K562 (cell line): ENCODE data around the gene MATN1. TPM values are rescaled to one million over a fixed set of nuclear protein-coding genes. Genes with fewer than 3 reads are reported as not detected.

ENCODE experiments used
- KAT7 ChIP-seq: sonication (generic); formaldehyde crosslinking; IDR thresholded peaks from 2 replicates; pipeline ENCODE4 v1.8.0; 2022; ENCODE audit warnings: missing genetic modification reagents, mild to moderate bottlenecking, borderline replicate concordance
- KLF6 ChIP-seq: fragments of 250-450 bp; sonication (Bioruptor Pico); IDR thresholded peaks from 2 replicates; pipeline ENCODE4 v1.4.0; 2020; ENCODE audit warnings: mild to moderate bottlenecking, moderate library complexity, borderline replicate concordance
- MCM7 ChIP-seq, 2 experiments: fragments of 450-650 bp; IDR thresholded peaks; 2 replicates each; pipeline ENCODE4 v1.6.1; 2016 to 2018
- MTA2 ChIP-seq: fragments of 450-650 bp; IDR thresholded peaks from 2 replicates; pipeline ENCODE4 v1.6.1; 2016; ENCODE audit warnings: low read depth
- POLR2A ChIP-seq: fragments of 450-650 bp; conservative IDR thresholded peaks from 2 replicates; pipeline ENCODE4 v1.6.1; 2016
- TFAP4 ChIP-seq: sonication (generic); formaldehyde crosslinking; IDR thresholded peaks from 2 replicates; pipeline ENCODE4 v1.8.0; 2022; ENCODE audit warnings: missing genetic modification reagents, mild to moderate bottlenecking, moderate library complexity, borderline replicate concordance
- ZBTB2 ChIP-seq: fragments of 450-650 bp; IDR thresholded peaks from 2 replicates; pipeline ENCODE4 v1.6.1; 2016; ENCODE audit warnings: antibody characterized with exemption
- ZNF239 ChIP-seq: fragments of 250-450 bp; sonication (Bioruptor Pico); IDR thresholded peaks from 2 replicates; pipeline ENCODE4 v1.4.0; 2020; ENCODE audit warnings: mild to moderate bottlenecking
- ZNF277 ChIP-seq: fragments of 250-450 bp; sonication (Bioruptor Pico); IDR thresholded peaks from 2 replicates; pipeline ENCODE4 v1.8.0; 2022; ENCODE audit warnings: inconsistent platforms, mild to moderate bottlenecking, moderate library complexity, borderline replicate concordance
- ZNF407 ChIP-seq: fragments of 450-650 bp; IDR thresholded peaks from 2 replicates; pipeline ENCODE4 v1.6.1; 2016; ENCODE audit warnings: low read depth
- ZNF592 ChIP-seq: fragments of 450-650 bp; IDR thresholded peaks from 2 replicates; pipeline ENCODE4 v1.6.1; 2017; ENCODE audit warnings: antibody characterized with exemption, mild to moderate bottlenecking
- polyA plus RNA-seq, 8 experiments: library from polyadenylated mRNA; depleted of rRNA in 4 of 8; stranded (reverse) in 5 of 8; unstranded in 3 of 8; fragments of >200 nt; fragmentation: Nextera tagmentation in 2 of 8; fragmentation: Illumina TruSeq in 1 of 8; extraction: Ambion mirVana in 2 of 8; extraction: Trizol in 1 of 8; gene quantifications; 2 replicates each; pipeline versions ENCODE4 v1.2.1 to v1.2.3, GENCODE V29; 2011 to 2014; ENCODE audit warnings: inconsistent platforms in 1 of 8, missing spikeins in 1 of 8
- total RNA-seq, 7 experiments: library from RNA; depleted of rRNA in 6 of 7; stranded (reverse); fragments of >200 nt in 6 of 7; fragmentation: Illumina TruSeq in 2 of 7; extraction: Trizol in 2 of 7; gene quantifications; 2 replicates each; pipeline versions ENCODE4 v1.2.1 to v1.2.3, GENCODE V29; 2011 to 2021; ENCODE audit warnings: low replicate concordance in 1 of 7

The MATN1 gene
- total and polyA plus RNA-seq, 9 of the 15 experiments (the other 6 are each of a cell fraction or from before 2014, with no cell fraction given), result 0.10 to 2.3 (median 1.2) TPM

GRCh38 chr1:30761381-30762151 lies 38.2 kb upstream of the MATN1 start (continued):
- no peak for TF ChIP-seq MCM7 (IDR thresholded peaks at IDR 0.05)
- TF ChIP-seq ZBTB2, result no peak
- TF ChIP-seq ZNF407, result peak; percentile 27; the same call in 1 of the 2 replicates
- TF ChIP-seq TFAP4, result peak; percentile 87
- 0 out of 2 replicates have a peak, but pooled peaks have one; percentile 21 for TF ChIP-seq POLR2A
- no peak for TF ChIP-seq MTA2
- TF ChIP-seq KLF6 (CRISPR knock-in tag), result peak; percentile 63; the same call in 1 of the 2 replicates
- TF ChIP-seq ZNF277 (CRISPR knock-in tag), result no peak
- TF ChIP-seq ZNF592, result peak; percentile 94
- TF ChIP-seq ZNF239 (CRISPR knock-in tag), result no peak
- TF ChIP-seq KAT7 (CRISPR knock-in tag), result no peak
